8988T (cell line): ENCODE measurements around the gene GP1BB.
"Not testable (repeated sequence)": the region's sequence is repeated elsewhere in the genome, so short reads cannot be mapped to it uniquely, and the experiment has no call there.

Source experiments
- DNase-seq: peaks from one replicate; pipeline ENCODE4 v3.0.0; 2011

GP1BB gene

DNA sequence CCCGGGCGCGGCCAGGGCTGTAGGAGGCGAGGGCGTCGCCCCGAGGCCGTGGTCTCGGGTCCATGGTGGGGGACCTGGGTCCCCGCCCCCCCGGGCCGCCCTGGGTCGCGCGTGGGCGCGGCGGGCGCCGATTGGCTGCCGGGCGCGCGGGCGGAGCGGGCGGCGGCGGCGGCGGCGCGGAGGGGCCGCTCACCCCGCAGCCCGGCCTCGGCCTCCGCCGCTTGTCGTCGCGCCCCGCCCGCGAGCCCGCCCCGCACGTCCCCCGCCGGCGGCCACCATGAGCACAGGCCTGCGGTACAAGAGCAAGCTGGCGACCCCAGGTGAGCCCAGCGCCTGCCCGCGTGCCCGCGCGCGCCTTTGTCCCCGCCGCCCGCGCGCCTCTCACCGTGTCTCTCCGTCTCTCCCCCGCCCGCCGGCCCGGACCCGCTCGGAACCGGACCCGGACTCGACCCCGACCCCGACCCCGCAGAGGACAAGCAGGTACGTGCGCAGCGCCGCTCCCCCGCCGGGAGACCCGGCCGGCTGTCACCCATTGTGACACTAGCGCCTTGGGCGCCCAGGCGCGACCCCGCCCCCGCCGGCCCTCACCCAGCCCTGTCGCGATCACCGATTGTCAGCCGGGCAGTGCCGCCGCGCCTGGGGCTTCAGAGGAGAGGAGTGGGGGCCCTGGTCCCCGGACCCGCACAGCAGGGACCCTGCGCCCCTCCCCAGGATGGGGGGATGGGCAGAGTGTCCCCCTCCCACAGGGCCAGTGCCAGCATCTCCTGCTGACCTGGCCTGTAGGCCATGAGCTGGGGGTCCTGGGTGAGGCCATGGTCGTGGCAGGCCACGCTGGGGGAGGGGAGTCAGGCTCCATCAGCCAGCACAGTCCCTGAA, 8.8 kb upstream of the GP1BB start, which contains the start of gene SEPTIN5:
SEPTIN5 (plus strand) TSS at position 192 of the 876 bp plus-strand sequence; CDS start at position 278, 86 bp downstream.
- peak; percentile 34 for DNase-seq

DNA sequence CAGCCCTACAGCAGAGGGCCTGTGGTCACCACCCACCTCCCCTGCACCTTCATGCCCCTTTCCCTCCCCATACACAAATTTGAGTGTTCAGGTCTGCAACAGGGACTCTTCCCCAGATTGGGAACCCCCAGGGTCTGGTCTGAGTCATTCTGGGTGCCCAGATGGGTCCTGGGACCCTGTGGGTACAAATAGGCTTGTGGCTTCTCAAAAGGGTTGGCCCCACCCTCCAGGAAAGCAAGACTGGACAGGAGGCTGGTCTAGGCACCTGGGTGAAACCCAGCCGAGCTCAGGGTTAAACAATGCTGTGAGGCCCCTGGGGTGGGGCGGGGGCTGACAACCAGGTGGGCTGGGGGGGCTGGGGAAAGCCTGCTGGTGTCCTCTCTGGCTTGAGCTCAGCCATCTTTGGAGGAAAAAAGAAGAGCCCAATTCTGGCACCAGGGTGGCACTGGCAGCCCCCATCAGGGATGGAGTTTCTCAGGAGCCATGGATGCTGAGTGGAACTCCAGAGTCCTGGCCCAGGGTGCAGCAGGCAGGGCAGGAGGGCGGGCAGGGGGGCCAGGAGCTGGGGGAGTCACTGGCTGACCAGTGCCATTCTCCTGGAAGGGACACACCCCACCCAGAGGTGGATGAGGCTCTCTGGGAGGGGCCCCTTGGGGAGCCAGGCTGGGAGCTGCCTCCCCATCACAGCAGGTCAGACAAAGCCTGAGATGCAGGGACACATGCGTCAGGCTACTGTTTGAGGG, 8.0 kb upstream of the GP1BB start:
- DNase-seq, result peak; percentile 21

DNA sequence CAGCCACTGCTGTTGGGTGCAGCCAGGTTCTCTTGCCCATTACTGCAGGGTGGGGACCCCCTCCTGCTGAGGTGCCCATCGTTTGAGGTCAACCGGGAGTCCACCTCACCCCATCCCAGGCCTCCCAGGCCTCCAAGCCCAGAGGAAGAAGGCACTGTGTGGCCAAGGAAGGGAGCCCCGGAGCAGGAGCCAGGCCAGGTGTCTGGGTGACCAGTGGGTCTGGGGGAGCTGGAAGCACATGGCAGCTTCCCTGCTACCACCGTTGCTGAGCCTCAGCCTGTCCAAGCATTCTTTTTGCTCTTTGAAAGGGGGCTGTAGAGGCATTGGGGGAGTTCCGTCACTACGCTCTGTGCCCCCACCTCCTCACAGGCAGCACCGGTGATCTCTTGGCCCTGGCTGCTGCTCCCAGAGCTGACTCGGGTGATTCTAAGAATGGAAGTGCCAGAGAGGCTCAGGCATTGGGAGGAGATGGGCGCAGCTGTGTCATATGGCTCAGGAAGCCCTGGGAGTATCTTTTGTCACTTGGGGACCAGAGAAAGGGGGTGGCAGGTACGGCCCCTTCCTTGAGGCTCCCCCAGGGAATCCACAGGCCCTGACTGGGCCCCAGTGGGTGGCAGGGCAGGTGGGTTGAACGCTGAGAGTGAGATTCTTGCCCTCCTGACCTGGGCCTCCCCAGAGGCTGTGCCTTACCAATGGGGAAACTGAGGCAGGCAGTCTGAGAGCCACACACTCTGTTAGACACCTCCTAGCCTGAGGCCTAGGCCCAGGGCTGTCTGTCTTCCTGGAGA, 7.1 kb upstream of the GP1BB start:
- DNase-seq, result peak; percentile 17

DNA sequence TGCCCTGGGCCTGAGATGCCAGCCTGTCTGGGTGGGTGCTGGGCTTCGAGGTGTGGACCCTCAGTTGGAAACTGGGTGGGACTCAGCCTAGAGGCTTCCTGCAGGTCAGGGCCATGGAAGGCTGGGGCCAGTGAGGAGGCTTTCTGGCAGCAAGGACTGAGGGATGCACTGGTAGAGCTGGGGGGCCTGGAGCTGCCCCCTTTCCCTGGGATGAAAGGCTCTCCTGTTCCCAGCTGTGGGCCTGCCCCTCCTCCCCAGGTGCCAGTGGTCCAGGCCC, 6.6 kb upstream of the GP1BB start:
- DNase-seq, result no peak

DNA sequence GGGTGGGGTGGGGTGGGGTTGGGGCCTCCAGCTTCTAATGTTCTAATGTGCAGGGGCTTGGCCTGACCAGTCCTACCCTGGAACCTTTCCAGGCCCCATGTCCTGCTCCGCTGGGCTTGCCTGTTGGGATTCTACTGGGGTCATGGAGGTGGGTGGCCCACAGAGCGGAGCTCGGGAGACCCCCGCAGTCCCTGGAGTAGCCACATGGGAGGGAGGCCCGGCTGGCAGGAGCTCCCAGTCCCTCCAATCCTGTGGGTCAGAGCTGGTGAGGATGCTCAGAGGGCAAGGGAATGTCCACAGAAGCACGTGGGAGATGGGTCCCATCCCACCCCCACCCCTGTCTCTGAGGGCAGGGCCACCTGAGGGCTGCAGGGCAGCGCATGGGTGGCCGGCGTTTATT, 6.2 kb upstream of the GP1BB start:
- DNase-seq, result peak; percentile 47

DNA sequence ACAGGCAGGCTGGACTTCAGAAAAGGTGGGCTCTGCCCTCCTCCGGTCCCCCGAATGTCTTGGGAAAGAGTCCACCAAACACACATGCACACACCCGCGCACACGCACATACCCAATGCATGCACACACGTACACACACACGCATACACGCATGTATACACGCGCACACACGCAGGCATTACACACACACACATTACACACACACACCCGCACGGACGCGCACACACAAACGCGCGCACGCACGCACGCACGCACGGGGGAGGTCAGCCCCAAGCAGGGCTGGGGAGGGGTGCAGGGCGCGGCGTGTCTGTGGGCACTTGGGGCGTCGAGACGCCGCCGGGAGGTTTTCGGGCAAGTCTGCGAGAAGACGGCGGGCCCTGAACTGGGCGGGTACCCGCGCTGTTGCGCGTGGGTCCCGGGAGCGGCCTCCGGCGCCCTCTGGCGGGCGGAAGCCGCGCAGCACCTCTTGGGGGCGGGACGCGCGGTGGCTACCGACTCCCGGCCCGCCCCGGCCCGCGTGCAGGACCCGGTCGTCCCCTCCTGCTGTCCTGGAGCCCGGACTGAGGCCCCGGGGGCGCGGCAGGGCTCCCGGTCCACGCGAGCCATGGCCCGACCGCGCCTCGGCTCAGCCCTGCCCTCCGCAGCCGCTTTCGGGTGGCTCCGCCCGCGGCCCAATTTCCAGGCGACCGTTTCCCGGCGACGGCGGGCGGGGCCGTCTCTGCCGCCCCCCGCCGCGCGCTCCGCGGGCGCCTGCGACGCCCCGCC, 5.5 kb upstream of the GP1BB start:
- DNase-seq, result peak; percentile 97

DNA sequence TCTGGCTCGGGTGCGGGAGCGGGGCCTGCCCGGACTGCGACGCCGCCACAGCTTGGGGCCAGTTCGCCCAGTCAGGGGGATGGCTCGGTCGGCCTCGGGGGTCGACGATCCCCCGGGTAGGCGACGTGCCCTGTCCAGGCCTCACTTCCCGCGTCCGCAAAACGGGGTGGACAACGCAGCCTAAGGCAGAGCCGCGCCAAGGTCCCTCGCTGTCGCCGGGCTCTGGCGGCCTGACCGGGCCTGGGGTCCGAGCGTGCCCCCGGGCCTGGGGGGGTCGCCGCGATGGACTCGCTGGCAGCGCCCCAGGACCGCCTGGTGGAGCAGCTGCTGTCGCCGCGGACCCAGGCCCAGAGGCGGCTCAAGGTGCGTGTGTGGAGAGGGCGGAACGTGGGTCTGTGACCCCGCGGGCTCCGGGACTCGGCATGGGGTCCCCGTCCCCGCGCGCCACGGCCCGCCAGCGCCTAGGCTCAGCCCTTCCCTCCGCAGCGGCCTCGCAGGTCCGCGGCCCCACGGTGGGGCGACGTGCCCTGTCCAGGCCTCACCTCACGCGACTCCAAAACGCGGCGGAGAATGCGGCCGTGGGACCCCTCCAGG, 4.8 kb upstream of the GP1BB start:
- peak; percentile 79 for DNase-seq

DNA sequence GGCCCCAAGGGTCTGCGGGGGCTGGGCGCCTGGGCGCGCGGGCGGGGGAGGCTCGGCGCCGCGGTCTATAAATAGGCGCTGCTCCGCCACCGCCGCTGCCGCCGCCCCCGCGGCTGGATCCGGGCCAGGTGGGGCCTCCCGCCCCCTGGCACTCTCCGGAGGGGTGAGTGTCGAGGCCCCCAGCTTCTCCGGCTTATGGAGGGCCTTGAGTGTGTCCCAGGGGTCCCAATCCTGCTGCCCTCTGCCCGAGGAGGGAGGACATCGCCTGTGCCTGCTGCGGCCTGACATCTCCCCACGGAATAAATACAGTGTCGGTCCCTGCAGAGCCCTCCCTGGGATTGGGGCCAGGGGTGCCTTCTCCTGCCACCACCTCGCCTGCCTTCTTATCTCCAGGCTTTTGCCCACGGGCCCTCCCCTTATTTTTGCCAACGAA, 4.3 kb upstream of the GP1BB start:
- no peak for DNase-seq

DNA sequence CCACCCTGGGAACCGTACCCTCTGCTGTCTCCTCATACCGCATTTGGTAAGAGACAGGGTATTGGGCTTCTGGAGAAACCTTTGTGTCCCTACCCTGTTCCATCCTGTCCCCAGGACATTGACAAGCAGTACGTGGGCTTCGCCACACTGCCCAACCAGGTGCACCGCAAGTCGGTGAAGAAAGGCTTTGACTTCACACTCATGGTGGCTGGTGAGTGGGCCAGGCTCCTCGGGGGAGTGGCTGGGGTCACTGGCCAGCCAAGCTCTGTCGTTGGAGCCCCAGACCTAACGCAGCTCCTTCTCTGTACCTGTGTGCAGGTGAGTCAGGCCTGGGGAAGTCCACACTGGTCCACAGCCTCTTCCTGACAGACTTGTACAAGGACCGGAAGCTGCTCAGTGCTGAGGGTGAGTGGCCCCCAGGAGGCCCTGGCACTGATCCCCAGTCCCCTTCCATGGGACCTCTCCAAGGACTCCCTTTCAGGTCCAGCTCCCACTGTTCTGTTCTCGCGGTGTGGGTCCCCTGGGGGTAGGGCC, 3.8 kb upstream of the GP1BB start:
- no peak for DNase-seq

DNA sequence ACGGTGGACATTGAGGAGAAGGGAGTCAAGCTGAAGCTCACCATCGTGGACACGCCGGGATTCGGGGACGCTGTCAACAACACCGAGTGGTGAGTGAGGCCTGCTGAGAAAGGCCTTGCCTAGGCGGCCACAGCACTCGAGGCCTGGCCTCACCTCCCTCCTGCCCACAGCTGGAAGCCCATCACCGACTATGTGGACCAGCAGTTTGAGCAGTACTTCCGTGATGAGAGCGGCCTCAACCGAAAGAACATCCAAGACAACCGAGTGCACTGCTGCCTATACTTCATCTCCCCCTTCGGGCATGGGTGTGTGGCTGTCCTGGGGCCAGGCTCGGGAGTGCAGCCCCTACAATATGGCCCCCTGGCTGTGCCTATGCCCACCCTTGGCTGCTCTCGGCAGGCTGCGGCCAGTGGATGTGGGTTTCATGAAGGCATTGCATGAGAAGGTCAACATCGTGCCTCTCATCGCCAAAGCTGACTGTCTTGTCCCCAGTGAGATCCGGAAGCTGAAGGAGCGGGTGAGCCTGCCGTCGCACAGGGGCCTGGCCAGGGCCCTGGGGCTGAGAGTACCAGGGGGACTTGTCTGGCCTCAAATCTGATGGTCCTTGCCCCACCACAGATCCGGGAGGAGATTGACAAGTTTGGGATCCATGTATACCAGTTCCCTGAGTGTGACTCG, 3.0 kb upstream of the GP1BB start:
- no peak for DNase-seq

DNA sequence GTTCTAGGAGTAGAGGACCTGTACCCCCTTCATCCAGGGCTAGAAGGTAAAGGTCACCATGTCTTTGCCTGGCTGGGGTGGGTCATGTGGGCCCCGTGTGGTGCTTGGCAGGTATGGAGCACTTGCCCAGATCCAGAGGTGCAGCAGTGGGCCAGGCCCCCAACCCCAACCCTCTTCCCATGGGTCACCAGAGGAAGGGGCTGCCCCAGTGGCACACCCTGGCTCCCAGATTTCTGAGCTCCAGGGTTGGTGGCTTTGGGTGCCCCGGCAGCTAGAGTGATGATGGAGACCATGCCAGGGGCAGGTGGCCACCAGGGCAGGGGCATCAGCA, 2.4 kb upstream of the GP1BB start:
- DNase-seq, result no peak

DNA sequence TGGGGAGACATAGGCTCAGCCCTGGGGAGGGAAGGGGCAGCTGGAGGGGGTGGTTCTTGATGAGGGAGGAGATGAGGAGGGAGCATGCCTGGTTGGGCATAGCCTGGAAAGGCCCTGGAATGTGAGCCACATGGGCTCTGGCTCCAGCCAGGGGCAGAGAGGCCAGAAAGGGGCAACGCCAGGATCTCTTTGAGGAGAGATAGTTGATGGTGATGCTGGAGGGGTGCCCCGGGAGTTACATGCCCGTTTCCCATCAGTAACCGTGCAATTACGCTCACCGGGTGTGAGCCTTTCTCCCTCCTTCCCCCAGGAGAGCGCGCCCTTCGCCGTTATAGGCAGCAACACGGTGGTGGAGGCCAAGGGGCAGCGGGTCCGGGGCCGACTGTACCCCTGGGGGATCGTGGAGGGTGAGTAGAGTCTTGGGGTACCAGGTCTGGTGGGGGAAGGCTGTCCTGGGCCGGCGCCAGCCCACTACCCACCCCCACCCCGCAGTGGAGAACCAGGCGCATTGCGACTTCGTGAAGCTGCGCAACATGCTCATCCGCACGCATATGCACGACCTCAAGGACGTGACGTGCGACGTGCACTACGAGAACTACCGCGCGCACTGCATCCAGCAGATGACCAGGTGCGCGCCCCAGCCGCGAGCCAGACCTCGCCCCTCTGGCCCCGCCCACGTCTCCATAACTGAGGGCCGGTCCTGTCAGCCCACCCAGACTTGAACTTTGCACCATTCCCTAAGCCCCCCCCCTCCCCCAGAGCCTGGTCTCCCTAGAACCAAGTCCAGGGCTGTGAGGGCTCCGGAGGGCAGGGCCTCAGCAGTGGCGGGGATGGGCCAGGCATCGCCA, 1.8 kb upstream of the GP1BB start:
- DNase-seq, result no peak

DNA sequence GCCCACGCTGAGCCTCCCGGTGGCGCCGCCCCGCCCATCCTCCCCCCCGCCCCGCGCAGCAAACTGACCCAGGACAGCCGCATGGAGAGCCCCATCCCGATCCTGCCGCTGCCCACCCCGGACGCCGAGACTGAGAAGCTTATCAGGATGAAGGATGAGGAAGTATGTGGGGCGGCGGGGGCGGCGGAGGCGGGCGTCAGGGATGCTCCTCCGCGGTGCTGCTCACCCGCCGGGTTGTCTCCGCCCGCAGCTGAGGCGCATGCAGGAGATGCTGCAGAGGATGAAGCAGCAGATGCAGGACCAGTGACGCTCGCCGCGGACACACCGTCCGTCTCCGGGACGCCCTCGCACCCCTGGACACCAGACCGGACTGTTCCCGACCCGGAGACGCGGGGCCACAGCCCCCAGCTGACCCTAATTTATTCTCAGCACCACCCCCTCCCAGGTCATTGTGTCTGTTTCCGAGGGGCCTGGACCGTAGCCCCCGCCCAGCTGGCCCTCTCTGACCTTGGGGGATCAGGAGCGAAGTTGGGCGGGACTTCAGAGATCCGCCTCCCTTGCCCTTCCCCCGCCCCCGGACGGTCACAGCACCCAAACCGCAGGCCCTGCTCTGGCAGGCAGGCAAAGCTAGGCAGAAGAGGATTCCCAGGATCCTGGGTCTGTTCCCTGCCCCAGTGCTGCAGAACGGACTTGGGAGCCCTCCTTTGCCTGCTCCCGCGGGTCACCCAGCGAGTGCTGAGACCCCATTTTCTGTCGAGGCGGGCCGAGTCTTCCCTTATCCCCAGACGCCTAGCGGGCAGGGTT, 959 bp upstream of the GP1BB start:
- DNase-seq, result no peak

DNA sequence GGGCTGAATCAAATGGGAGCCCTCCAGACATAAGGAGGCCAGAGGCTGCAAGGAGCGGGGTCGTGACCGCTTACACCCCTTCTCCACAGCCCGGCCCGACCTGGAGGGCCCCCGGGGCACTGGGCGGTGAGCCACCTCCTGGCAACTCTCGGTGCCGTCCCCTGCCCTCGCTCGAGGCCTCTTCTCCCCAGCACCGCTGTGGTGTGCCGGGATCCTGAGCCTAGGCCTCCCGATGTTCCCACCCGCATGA, 432 bp upstream of the GP1BB start:
- DNase-seq, result no peak

DNA sequence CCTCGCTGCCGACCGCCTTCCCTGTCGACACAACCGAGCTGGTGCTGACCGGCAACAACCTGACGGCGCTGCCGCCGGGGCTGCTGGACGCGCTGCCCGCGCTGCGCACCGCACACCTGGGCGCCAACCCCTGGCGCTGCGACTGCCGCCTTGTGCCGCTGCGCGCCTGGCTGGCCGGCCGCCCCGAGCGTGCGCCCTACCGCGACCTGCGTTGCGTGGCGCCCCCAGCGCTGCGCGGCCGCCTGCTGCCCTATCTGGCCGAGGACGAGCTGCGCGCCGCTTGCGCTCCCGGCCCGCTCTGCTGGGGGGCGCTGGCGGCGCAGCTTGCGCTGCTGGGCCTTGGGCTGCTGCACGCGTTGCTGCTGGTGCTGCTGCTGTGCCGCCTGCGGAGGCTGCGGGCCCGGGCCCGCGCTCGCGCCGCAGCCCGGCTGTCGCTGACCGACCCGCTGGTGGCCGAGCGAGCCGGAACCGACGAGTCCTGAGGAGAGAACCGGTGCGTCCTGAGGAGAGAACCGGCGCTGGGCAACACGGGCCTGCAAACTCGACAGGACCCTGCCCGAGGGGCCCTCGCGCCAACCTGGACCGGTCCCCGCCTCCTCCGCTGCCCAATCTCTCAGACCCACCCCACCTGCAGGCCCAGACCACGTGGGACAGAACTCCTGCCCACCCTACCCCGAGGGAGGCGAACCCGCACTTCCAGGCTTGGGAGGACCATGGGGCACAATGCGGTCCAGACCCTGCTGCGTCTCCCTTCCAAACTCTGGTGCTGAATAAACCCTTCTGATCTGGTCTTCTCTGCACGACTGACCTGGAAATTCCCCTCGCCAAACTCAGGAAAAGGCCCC, 866 bp downstream of the GP1BB start:
- no peak for DNase-seq

DNA sequence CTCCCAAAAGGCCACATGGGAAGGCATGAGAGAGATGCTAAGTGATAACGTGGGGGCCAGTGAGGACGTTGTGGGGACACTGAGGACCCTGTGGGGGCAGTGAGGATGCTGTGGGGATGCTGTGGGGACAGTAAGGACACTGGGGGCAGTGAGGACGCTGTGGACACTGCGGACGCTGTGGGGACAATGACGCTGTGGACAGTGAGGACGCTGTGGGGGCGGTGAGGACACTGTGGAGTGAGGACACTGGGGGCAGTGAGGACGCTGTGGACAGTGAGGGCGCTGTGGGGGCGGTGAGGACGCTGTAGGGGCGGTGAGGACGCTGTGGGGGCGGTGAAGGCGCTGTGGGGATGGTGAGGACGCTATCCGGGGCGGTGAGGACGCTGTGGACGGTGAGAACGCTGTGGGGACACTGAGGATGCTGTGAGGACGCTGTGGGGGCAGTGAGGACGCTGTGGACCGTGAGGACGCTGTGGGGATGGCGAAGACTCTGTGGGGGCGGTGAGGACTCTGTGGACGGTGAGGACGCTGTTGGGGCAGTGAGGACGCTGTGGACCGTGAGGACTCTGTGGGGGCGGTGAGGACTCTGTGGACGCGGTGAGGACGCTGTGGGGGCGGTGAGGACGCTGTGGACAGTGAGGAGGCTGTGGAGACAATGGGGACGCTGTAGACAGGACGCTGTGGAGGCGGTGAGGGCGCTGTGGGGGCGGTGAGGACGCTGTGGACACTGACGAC, 1.8 kb downstream of the GP1BB start:
- no peak for DNase-seq

DNA sequence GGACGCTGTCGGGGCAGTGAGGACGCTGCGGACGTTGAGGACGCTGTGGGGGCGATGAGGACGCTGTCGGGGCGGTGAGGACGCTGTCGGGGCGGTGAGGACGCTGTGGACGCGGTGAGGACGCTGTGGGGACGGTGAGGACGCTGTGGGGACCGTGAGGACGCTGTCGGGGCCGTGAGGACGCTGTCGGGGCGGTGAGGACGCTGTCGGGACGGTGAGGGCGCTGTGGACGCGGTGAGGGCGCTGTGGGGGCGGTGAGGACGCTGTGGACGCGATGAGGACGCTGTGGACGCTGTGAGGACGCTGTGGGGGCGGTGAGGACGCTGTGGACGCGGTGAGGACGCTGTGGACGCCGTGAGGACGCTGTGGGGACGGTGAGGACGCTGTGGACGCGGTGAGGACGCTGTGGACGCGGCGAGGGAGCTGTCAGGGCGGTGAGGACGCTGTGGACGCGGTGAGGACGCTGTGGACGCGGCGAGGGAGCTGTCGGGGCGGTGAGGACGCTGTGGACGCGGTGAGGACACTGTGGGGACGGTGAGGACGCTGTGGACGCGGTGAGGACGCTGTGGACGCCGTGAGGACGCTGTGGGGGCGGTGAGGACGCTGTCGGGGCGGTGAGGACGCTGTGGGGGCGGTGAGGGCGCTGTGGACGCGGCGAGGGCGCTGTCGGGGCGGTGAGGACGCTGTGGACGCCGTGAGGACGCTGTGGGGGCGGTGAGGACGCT, 2.9 kb downstream of the GP1BB start:
- not testable (repeated sequence) for DNase-seq
